Astrocyte (in vitro differentiated cells and primary cell): ENCODE data around the gene KCP. TPM values are rescaled to one million over a fixed set of nuclear protein-coding genes. Genes with fewer than 3 reads are reported as not detected.
A peak's percentile ranks its signal among the peaks of the same experiment; 100 is the strongest.

Experiments used
- DNase-seq: peaks from one replicate; pipeline ENCODE4 v3.0.0-alpha.2; 2010; ENCODE audit warnings: low read depth
- FAIRE-seq: peaks from 2 replicates; lab custom pipeline; 2011; peaks lifted over from hg19 to GRCh38; lab: Jason Lieb, UNC
- H2AFZ ChIP-seq: 2 replicates; pipeline ENCODE4 v1.6.0; 2012; ENCODE audit warnings: low read depth, low read length, inconsistent platforms
- H3K27ac ChIP-seq: 2 replicates; pipeline ENCODE4 v1.5.1; 2011; ENCODE audit warnings: low read depth, low read length, inconsistent platforms
- H3K27me3 ChIP-seq: 2 replicates; pipeline ENCODE4 v1.6.0; 2011; ENCODE audit warnings: low read length, inconsistent platforms; ENCODE audit not compliant: insufficient read depth
- H3K36me3 ChIP-seq: 2 replicates; pipeline ENCODE4 v1.5.1; 2011; ENCODE audit warnings: low read length, inconsistent platforms; ENCODE audit not compliant: insufficient read depth
- H3K4me1 ChIP-seq: 2 replicates; pipeline ENCODE4 v1.5.1; 2011; ENCODE audit warnings: low read length, inconsistent platforms; ENCODE audit not compliant: insufficient read depth
- H3K4me2 ChIP-seq: 2 replicates; pipeline ENCODE4 v1.6.0; 2012; ENCODE audit warnings: low read length, inconsistent platforms
- H3K4me3 ChIP-seq: 2 replicates; pipeline ENCODE4 v1.5.1; 2011; ENCODE audit warnings: low read depth, mild to moderate bottlenecking, low read length, inconsistent platforms; ENCODE audit not compliant: insufficient read depth
- H3K79me2 ChIP-seq: 2 replicates; pipeline ENCODE4 v1.6.0; 2012; ENCODE audit warnings: mild to moderate bottlenecking, low read length, inconsistent platforms; ENCODE audit not compliant: insufficient read depth
- H3K9ac ChIP-seq: 2 replicates; pipeline ENCODE4 v1.6.0; 2012; ENCODE audit warnings: mild to moderate bottlenecking, low read length, inconsistent platforms
- H3K9me3 ChIP-seq: 2 replicates; pipeline ENCODE4 v1.5.1; 2012; ENCODE audit warnings: low read depth, mild to moderate bottlenecking, low read length, inconsistent platforms; ENCODE audit not compliant: insufficient read depth
- H4K20me1 ChIP-seq: 2 replicates; pipeline ENCODE4 v1.6.0; 2012; ENCODE audit warnings: low read length, inconsistent platforms; ENCODE audit not compliant: insufficient read depth
- H3K27ac Mint-ChIP-seq: one replicate; pipeline ENCODE4 v1.8.0; 2021; ENCODE audit warnings: mild to moderate bottlenecking, mixed read lengths; ENCODE audit not compliant: unreplicated experiment
- H3K27me3 Mint-ChIP-seq: one replicate; pipeline ENCODE4 v1.8.0; 2021; ENCODE audit warnings: low read depth, mixed read lengths; ENCODE audit not compliant: unreplicated experiment
- H3K36me3 Mint-ChIP-seq: one replicate; pipeline ENCODE4 v1.8.0; 2021; ENCODE audit warnings: low read depth, mixed read lengths; ENCODE audit not compliant: unreplicated experiment
- H3K4me1 Mint-ChIP-seq: one replicate; pipeline ENCODE4 v1.8.0; 2021; ENCODE audit warnings: low read depth, mixed read lengths; ENCODE audit not compliant: unreplicated experiment
- H3K4me3 Mint-ChIP-seq: one replicate; pipeline ENCODE4 v1.8.0; 2021; ENCODE audit warnings: mild to moderate bottlenecking, moderate library complexity, mixed read lengths; ENCODE audit not compliant: unreplicated experiment
- H3K9me3 Mint-ChIP-seq: one replicate; pipeline ENCODE4 v1.8.0; 2021; ENCODE audit warnings: mild to moderate bottlenecking, mixed read lengths; ENCODE audit not compliant: unreplicated experiment
- CTCF ChIP-seq: IDR thresholded peaks from 2 replicates; pipeline ENCODE4 v1.5.1; 2011; ENCODE audit warnings: low read depth, mild to moderate bottlenecking, inconsistent platforms, low read length, moderate library complexity; ENCODE audit not compliant: insufficient read depth
- EZH2 ChIP-seq: IDR thresholded peaks from 2 replicates; pipeline ENCODE4 v1.6.1; 2012; ENCODE audit warnings: mild to moderate bottlenecking, low read length, inconsistent platforms; ENCODE audit not compliant: insufficient read depth
- total RNA-seq: library from RNA; stranded (reverse); gene quantifications from 2 replicates; pipeline ENCODE4 v1.2.1, GENCODE V29; 2021

Gene KCP
- total RNA-seq, 1 donor from 2014 or later: 0.20 TPM

GRCh38 chr7:128852537-128853254, 57.8 kb downstream of the KCP start:
- Mint-ChIP-seq H3K27me3 (no peaks in the 10 kb centered on the region), H3K9me3 (no peaks in the 10 kb centered on the region), H3K27ac (no peak overlapping the region), H3K36me3 (peaks cover 20% of the 10 kb centered on the region), H3K4me1 (no peaks in the 10 kb centered on the region), H3K4me3 (no peak overlapping the region)
- Histone ChIP-seq H3K4me1 (no peaks in the 10 kb centered on the region), H3K4me2 (no peak overlapping the region), H3K27ac (no peak overlapping the region), H3K9ac (no peak overlapping the region), H2AFZ (no peak overlapping the region), H3K79me2 (peaks cover 12% of the 10 kb centered on the region), H4K20me1 (peaks cover 85% of the 10 kb centered on the region), H3K36me3 (peaks cover 55% of the 10 kb centered on the region), H3K9me3 (no peaks in the 10 kb centered on the region), H3K4me3 (no peak overlapping the region), H3K27me3 (no peaks in the 10 kb centered on the region)
- DNase-seq (no peak), FAIRE-seq (no peak)
- TF ChIP-seq CTCF (no peak), EZH2 (no peak)

GRCh38 chr7:128849804-128850490, 60.6 kb downstream of the KCP start:
- Mint-ChIP-seq H3K36me3 (peaks cover 15% of the 10 kb centered on the region), H3K4me3 (no peak overlapping the region), H3K9me3 (no peaks in the 10 kb centered on the region), H3K4me1 (no peaks in the 10 kb centered on the region), H3K27me3 (no peaks in the 10 kb centered on the region), H3K27ac (no peak overlapping the region)
- Histone ChIP-seq H4K20me1 (peaks cover 92% of the 10 kb centered on the region), H3K4me3 (no peak overlapping the region), H3K4me1 (no peaks in the 10 kb centered on the region), H3K79me2 (peaks cover 16% of the 10 kb centered on the region), H3K27me3 (no peaks in the 10 kb centered on the region), H2AFZ (no peak overlapping the region), H3K4me2 (no peak overlapping the region), H3K9me3 (no peaks in the 10 kb centered on the region), H3K9ac (no peak overlapping the region), H3K27ac (no peak overlapping the region), H3K36me3 (peaks cover 64% of the 10 kb centered on the region)
- FAIRE-seq (no peak), DNase-seq (no peak)
- TF ChIP-seq EZH2 (no peak), CTCF (no peak)

GRCh38 chr7:128849156-128849515, 61.4 kb downstream of the KCP start:
- FAIRE-seq (no peak), DNase-seq (no peak)
- Histone ChIP-seq H4K20me1 (peaks cover 92% of the 10 kb centered on the region), H2AFZ (no peak overlapping the region), H3K79me2 (peaks cover 21% of the 10 kb centered on the region), H3K36me3 (peaks cover 68% of the 10 kb centered on the region), H3K4me1 (no peaks in the 10 kb centered on the region), H3K27me3 (no peaks in the 10 kb centered on the region), H3K27ac (no peak overlapping the region), H3K9me3 (no peaks in the 10 kb centered on the region), H3K4me3 (no peak overlapping the region), H3K9ac (no peak overlapping the region), H3K4me2 (no peak overlapping the region)
- Mint-ChIP-seq H3K36me3 (peaks cover 16% of the 10 kb centered on the region), H3K27me3 (no peaks in the 10 kb centered on the region), H3K4me1 (no peaks in the 10 kb centered on the region), H3K27ac (peak overlapping the region; percentile 58), H3K4me3 (no peak overlapping the region), H3K9me3 (no peaks in the 10 kb centered on the region)
- TF ChIP-seq EZH2 (no peak), CTCF (no peak)
